Neutrophil (primary cell): ENCODE results near the gene FBXO3.
"Not testable (repeated sequence)": the region's sequence is repeated elsewhere in the genome, so short reads cannot be mapped to it uniquely, and the experiment has no call there.

ENCODE experiments used
- H3K27ac ChIP-seq: fragments of 200-600 bp; sonication (generic); 2 replicates; pipeline ENCODE4 v1.5.1; 2016; ENCODE audit warnings: mild to moderate bottlenecking, moderate library complexity
- H3K27me3 ChIP-seq: fragments of 200-600 bp; sonication (generic); 2 replicates; pipeline ENCODE4 v1.6.0; 2016; ENCODE audit warnings: mild to moderate bottlenecking
- H3K36me3 ChIP-seq: fragments of 200-600 bp; sonication (generic); 2 replicates; pipeline ENCODE4 v1.5.1; 2017
- H3K4me1 ChIP-seq, 2 experiments: fragments of 200-600 bp in 1 of 2; sonication (generic) in 1 of 2; 1 replicate in 1 of 2; 2 replicates in 1 of 2; pipeline versions ENCODE4 v1.5.1 to v1.6.1; 2013 to 2016; ENCODE audit warnings: low read depth in 1 of 2, low read length in 1 of 2, mild to moderate bottlenecking in 1 of 2, moderate library complexity in 1 of 2; ENCODE audit not compliant: control insufficient read depth in 1 of 2, insufficient read depth in 1 of 2
- H3K4me3 ChIP-seq, 2 experiments: fragments of 200-600 bp in 1 of 2; sonication (generic) in 1 of 2; 1 replicate in 1 of 2; 2 replicates in 1 of 2; pipeline ENCODE4 v1.5.1; 2013 to 2016; ENCODE audit warnings: low read depth in 1 of 2, low read length in 1 of 2, mild to moderate bottlenecking in 1 of 2, moderate library complexity in 1 of 2
- H3K9me3 ChIP-seq: fragments of 200-600 bp; sonication (generic); 2 replicates; pipeline ENCODE4 v1.5.1; 2016
- TF ChIP-seq, protein P1 (sequence below): fragments of 200-600 bp; sonication (generic); IDR thresholded peaks from 2 replicates; pipeline ENCODE4 v1.5.1; 2016; ENCODE audit warnings: antibody characterized with exemption

The FBXO3 gene

DNA sequence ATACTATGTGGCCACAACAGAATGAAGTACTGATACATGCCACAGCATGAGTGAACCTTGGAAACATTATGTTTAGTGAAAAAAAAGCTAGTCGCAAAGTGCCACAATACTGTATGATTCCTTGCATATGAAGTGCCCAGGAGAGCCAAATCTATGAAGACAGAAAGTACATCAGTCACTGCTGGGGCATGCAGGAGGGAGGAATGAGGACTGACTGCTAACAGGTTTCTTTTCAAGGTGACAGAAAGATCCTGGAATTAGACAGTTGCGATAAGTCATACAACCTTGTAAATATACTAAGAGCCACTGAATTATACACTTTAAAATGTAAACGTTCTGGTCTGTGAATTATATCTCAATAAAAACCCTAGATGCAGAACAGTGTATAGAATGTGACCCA lies 61.9 kb downstream of the FBXO3 start:
- Histone ChIP-seq H3K27me3 (no peaks in the 10 kb centered on the region), H3K4me3 (no peak overlapping the region), H3K36me3 (peaks cover 50% of the 10 kb centered on the region), H3K4me1 (peaks cover 1 to 7% of the 10 kb centered on the region in 2 experiments), H3K27ac (no peak overlapping the region), H3K9me3 (no peaks in the 10 kb centered on the region)
- TF ChIP-seq, protein P1, sequence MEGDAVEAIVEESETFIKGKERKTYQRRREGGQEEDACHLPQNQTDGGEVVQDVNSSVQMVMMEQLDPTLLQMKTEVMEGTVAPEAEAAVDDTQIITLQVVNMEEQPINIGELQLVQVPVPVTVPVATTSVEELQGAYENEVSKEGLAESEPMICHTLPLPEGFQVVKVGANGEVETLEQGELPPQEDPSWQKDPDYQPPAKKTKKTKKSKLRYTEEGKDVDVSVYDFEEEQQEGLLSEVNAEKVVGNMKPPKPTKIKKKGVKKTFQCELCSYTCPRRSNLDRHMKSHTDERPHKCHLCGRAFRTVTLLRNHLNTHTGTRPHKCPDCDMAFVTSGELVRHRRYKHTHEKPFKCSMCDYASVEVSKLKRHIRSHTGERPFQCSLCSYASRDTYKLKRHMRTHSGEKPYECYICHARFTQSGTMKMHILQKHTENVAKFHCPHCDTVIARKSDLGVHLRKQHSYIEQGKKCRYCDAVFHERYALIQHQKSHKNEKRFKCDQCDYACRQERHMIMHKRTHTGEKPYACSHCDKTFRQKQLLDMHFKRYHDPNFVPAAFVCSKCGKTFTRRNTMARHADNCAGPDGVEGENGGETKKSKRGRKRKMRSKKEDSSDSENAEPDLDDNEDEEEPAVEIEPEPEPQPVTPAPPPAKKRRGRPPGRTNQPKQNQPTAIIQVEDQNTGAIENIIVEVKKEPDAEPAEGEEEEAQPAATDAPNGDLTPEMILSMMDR = no peak

DNA sequence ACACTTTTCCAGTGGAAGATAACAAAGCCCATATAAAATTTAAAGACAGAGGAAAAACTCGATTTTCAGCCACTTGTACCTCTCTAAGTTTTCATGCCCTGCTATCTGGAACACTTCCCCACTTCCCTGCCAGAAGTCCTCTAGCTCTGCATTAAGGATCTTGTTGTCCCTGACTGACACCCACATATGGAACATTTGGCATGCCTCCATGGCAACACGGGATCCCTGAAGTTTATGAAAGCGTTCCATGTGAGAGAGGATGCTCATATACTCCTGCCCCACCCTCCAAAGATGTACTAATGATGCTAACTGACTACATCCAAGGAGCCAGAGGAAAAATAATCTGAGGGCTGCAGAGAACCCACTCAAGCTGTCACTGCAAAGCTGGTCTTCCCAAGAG lies 64.9 kb downstream of the FBXO3 start:
- TF ChIP-seq, protein P1 = no peak
- H3K36me3 ChIP-seq = peaks cover 33% of the 10 kb centered on the region
- peaks cover 17 to 23% of the 10 kb centered on the region in 2 experiments for H3K4me1 ChIP-seq
- H3K4me3 ChIP-seq = no peak overlapping the region
- no peaks in the 10 kb centered on the region for H3K27me3 ChIP-seq
- no peak overlapping the region for H3K27ac ChIP-seq
- H3K9me3 ChIP-seq = no peaks in the 10 kb centered on the region

DNA sequence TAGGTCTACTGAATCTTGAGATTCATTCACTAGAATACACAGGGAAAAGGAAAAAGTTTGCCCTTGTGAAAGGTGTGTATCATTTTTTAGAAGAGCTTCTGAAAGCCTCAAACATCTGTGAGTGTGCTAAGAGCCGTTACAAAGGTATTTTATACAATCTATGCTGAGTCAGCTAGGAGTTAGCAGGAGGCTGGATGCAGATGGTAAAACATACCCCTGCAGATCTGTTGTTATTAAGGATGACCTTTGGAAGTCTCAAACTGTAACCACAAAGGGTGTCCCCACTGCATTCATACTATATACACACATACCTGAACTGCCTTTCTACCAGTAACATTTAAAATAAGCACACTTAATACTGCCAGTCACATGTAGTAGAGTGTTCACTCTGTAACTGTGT lies 65.3 kb downstream of the FBXO3 start:
- Histone ChIP-seq H3K27ac (no peak overlapping the region), H3K4me3 (no peak overlapping the region), H3K27me3 (no peaks in the 10 kb centered on the region), H3K4me1 (peaks cover 20 to 26% of the 10 kb centered on the region in 2 experiments), H3K36me3 (peaks cover 29% of the 10 kb centered on the region), H3K9me3 (no peaks in the 10 kb centered on the region)
- TF ChIP-seq, protein P1 = no peak

DNA sequence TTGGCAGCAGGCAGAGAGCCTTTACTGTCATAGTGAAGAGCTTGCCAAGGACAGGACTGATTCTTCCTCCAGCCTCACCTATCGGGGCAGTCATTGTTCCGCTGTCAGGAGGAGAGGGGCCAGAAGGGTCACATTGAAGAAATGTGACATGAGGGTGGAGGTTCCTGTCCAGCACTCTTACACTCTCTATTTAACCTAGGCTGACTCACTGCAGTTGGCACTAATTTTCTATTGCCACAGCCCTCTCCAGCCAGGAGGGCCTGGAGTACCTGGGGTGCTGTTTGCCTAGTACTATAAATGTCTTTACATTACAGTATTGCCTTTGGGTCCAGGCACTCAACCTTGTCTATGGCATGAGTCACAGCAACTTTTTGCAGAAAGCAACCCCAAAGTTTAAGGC lies 66.5 kb downstream of the FBXO3 start:
- H3K27ac ChIP-seq = peak overlapping the region; percentile 72
- H3K4me1 ChIP-seq = peaks cover 32% of the 10 kb centered on the region in 2 experiments
- not testable (repeated sequence) for H3K4me3 ChIP-seq, H3K9me3 ChIP-seq, H3K27me3 ChIP-seq
- H3K36me3 ChIP-seq = peaks cover 25% of the 10 kb centered on the region

DNA sequence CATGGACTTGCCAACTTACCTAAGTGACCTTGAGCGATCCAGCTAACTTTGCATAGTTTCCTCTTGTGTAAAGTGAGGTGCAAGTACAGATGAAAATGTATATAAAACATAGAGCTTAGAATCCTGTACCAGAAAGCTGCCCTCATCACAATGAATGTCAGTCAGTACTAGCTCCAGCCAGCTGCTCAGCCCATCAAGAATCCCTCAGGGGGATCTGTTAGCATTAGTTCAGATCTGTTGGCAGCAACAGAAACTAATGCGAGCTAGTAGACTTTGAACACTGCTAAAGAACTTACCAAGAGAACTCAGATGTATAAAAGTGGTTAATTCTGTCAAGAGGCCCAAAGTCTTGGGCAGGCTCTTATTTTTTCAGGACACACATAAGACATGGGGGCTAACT lies 67.4 kb downstream of the FBXO3 start:
- Histone ChIP-seq H3K9me3 (no peaks in the 10 kb centered on the region), H3K27ac (peak overlapping the region; percentile 72), H3K27me3 (no peaks in the 10 kb centered on the region), H3K36me3 (peaks cover 18% of the 10 kb centered on the region), H3K4me1 (peaks cover 38 to 39% of the 10 kb centered on the region in 2 experiments), H3K4me3 (peak overlapping the region in 1 of 2 experiments; percentile 15)
- TF ChIP-seq, protein P1 = no peak

DNA sequence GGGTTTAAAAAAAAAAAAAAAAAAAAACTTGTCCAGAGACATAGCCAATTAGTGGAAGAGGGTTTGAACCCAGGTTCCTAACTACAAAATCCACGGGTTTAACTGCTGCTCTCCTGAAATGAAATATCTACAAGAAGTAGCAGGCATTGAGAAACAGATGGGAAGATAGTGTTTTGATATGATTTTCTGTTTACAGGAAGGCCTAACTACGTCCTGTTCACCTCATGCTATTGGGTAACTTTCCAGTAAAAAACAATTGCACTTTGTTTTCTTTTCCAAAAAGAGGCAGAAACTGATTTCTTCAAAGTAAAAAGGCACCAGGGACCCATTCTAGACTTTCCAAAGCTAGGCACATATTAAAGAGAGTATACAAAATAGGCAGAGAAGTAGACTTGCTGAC lies 67.8 kb downstream of the FBXO3 start:
- Histone ChIP-seq H3K4me3 (peak overlapping the region in 1 of 2 experiments; percentile 15), H3K4me1 (peaks cover 42 to 43% of the 10 kb centered on the region in 2 experiments), H3K9me3 (no peaks in the 10 kb centered on the region), H3K27me3 (no peaks in the 10 kb centered on the region), H3K27ac (peak overlapping the region; percentile 72), H3K36me3 (peaks cover 18% of the 10 kb centered on the region)
- TF ChIP-seq, protein P1 = no peak
